Endothelial cell of umbilical vein (primary cell): ENCODE measurements around the gene AFG3L2. TPM values are rescaled to one million over a fixed set of nuclear protein-coding genes. Genes with fewer than 3 reads are reported as not detected.

Source experiments
- BruUV-seq: library from RNA; stranded (reverse); fragments of 400-500 nt; replicated peaks from 2 replicates; lab custom pipeline; 2021; lab: Mats Ljungman, UMichigan
- CTCF ChIA-PET: fragments of 300-600, 350-600 bp; sonication (Branson Sonifier 250); formaldehyde crosslinking; loops from one replicate; lab custom pipeline; 2021; ENCODE audit warnings: antibody characterized with exemption, inconsistent platforms; lab: Charles Lee
- POLR2A ChIA-PET: fragments of 300-600, 350-600 bp; sonication (Branson Sonifier 250); formaldehyde crosslinking; loops from one replicate; lab custom pipeline; 2021; ENCODE audit warnings: antibody characterized with exemption, inconsistent platforms; lab: Charles Lee
- DNase-seq: peaks from one replicate; pipeline ENCODE4 v3.0.0-alpha.2; 2011; ENCODE audit warnings: low read depth, low spot score
- FAIRE-seq: peaks from 2 replicates; lab custom pipeline; 2011; peaks lifted over from hg19 to GRCh38; lab: Jason Lieb, UNC
- H2AFZ ChIP-seq: 2 replicates; pipeline ENCODE4 v1.6.0; 2012; ENCODE audit warnings: low read depth, low read length, control low read depth, inconsistent platforms
- H3K27ac ChIP-seq: 2 replicates; pipeline ENCODE4 v1.5.1; 2011; ENCODE audit warnings: low read depth, mild to moderate bottlenecking, control low read depth, low read length, moderate library complexity; ENCODE audit not compliant: insufficient read depth
- H3K27me3 ChIP-seq, 2 experiments: 2 replicates each; pipeline versions ENCODE4 v1.6.0 to v1.6.1; 2011; ENCODE audit warnings: low read length in 2 of 2, mixed read lengths in 1 of 2; ENCODE audit not compliant: control insufficient read depth in 2 of 2, insufficient read depth in 2 of 2
- H3K36me3 ChIP-seq, 2 experiments: 2 replicates in 1 of 2; 3 replicates in 1 of 2; pipeline ENCODE4 v1.5.1; 2011; ENCODE audit warnings: low read length in 2 of 2, mild to moderate bottlenecking in 1 of 2, moderate library complexity in 1 of 2; ENCODE audit not compliant: control insufficient read depth in 2 of 2, insufficient read depth in 2 of 2; ENCODE audit errors: extremely low read depth in 1 of 2
- H3K4me1 ChIP-seq: 3 replicates; pipeline ENCODE4 v1.5.1; 2011; ENCODE audit warnings: mild to moderate bottlenecking, low read length; ENCODE audit not compliant: control insufficient read depth, insufficient read depth; ENCODE audit errors: extremely low read depth
- H3K4me2 ChIP-seq: 2 replicates; pipeline ENCODE4 v1.6.1; 2011; ENCODE audit warnings: low read length, control low read depth, mixed read lengths; ENCODE audit not compliant: insufficient read depth
- H3K4me3 ChIP-seq, 3 experiments: fragments of 200-600 bp in 1 of 3; sonication (generic), shearing (Covaris generic) in 1 of 3; replicated peaks in 1 of 3; 2 replicates each; pipeline ENCODE4 v1.5.1; 2011 to 2016; ENCODE audit warnings: control low read depth in 3 of 3, low read length in 3 of 3, mild to moderate bottlenecking in 2 of 3, inconsistent platforms in 1 of 3, low read depth in 1 of 3, moderate library complexity in 1 of 3; ENCODE audit not compliant: insufficient read depth in 1 of 3
- H3K79me2 ChIP-seq: 2 replicates; pipeline ENCODE4 v1.6.0; 2012; ENCODE audit warnings: low read length, inconsistent platforms; ENCODE audit not compliant: control insufficient read depth, insufficient read depth
- H3K9ac ChIP-seq: replicated peaks from 2 replicates; pipeline ENCODE3; 2011; ENCODE audit warnings: low read length, control low read depth; ENCODE audit not compliant: insufficient read depth; ENCODE audit errors: extremely low read depth
- H3K9me1 ChIP-seq: replicated peaks from 3 replicates; pipeline ENCODE4 v1.6.0; 2011; ENCODE audit warnings: mild to moderate bottlenecking, low read length; ENCODE audit not compliant: control insufficient read depth, insufficient read depth; ENCODE audit errors: extremely low read depth
- H3K9me3 ChIP-seq: replicated peaks from 2 replicates; pipeline ENCODE4 v1.5.1; 2012; ENCODE audit warnings: low read length, inconsistent platforms; ENCODE audit not compliant: control insufficient read depth, insufficient read depth
- H4K20me1 ChIP-seq: replicated peaks from 2 replicates; pipeline ENCODE3; 2011; ENCODE audit warnings: mild to moderate bottlenecking, low read length; ENCODE audit not compliant: control insufficient read depth, insufficient read depth; ENCODE audit errors: extremely low read depth
- CTCF ChIP-seq, 2 donors: IDR thresholded peaks; 1 replicate in 1 of 2; 2 replicates in 1 of 2; pipeline ENCODE4 v1.5.1; 2011; ENCODE audit warnings: low read length in 2 of 2, mild to moderate bottlenecking in 2 of 2, moderate library complexity in 2 of 2, control low read depth in 1 of 2, inconsistent platforms in 1 of 2, low read depth in 1 of 2; ENCODE audit not compliant: insufficient read depth in 1 of 2; ENCODE audit errors: extremely low read depth in 1 of 2
- EZH2 ChIP-seq: IDR thresholded peaks from 2 replicates; pipeline ENCODE4 v1.6.1; 2012; ENCODE audit warnings: borderline replicate concordance, low read depth, mild to moderate bottlenecking, moderate library complexity, low read length, inconsistent platforms; ENCODE audit not compliant: severe bottlenecking
- FOS ChIP-seq: IDR thresholded peaks from 2 replicates; pipeline ENCODE4 v1.6.1; 2011; ENCODE audit warnings: mild to moderate bottlenecking, low read length, moderate library complexity, borderline replicate concordance; ENCODE audit not compliant: insufficient read depth
- GATA2 ChIP-seq: IDR thresholded peaks from 2 replicates; pipeline ENCODE4 v1.7.0; 2011; ENCODE audit warnings: low read depth, mild to moderate bottlenecking, moderate library complexity, mixed read lengths, low read length; ENCODE audit not compliant: insufficient read length, insufficient read depth
- JUN ChIP-seq: IDR thresholded peaks from 2 replicates; pipeline ENCODE4 v1.6.1; 2011; ENCODE audit warnings: borderline replicate concordance, low read depth; ENCODE audit not compliant: insufficient read length, insufficient read depth
- MAX ChIP-seq: IDR thresholded peaks from 2 replicates; pipeline ENCODE4 v1.6.1; 2011; ENCODE audit not compliant: insufficient read depth, insufficient read length
- MYC ChIP-seq: IDR thresholded peaks from one replicate; pipeline ENCODE4 v1.6.1; 2011; ENCODE audit warnings: mild to moderate bottlenecking, low read depth, low read length
- POLR2A ChIP-seq: IDR thresholded peaks from 2 replicates; pipeline ENCODE4 v1.6.1; 2012; ENCODE audit warnings: low read depth, mild to moderate bottlenecking, control low read depth, low read length
- POLR2AphosphoS5 ChIP-seq: IDR thresholded peaks from 2 replicates; pipeline ENCODE4 v1.6.1; 2012; ENCODE audit warnings: low read depth, mild to moderate bottlenecking, control low read depth, low read length, moderate library complexity; ENCODE audit not compliant: insufficient read depth
- dilution Hi-C: fragments of 300-500 bp; cut with MboI; formaldehyde crosslinking; loops from one replicate; pipeline ENCODE4 v1.15.0; 2019; ENCODE audit warnings: low sequenced_read_pairs; ENCODE audit not compliant: extremely low pct_ligation_motif_present
- intact Hi-C: fragments of 100-400 bp; cut with micrococcal nuclease; formaldehyde crosslinking; loops from one replicate; pipeline ENCODE4 v1.10.0; 2022
- polyA plus RNA-seq, 4 experiments: library from polyadenylated mRNA; depleted of rRNA in 3 of 4; stranded (reverse) in 3 of 4; unstranded in 1 of 4; fragments of >200 nt; gene quantifications; 2 replicates each; pipeline versions ENCODE4 v1.2.1 to v1.2.3, GENCODE V29; 2011 to 2012; ENCODE audit warnings: missing spikeins in 1 of 4
- total RNA-seq: library from RNA; stranded (reverse); gene quantifications from 2 replicates; pipeline ENCODE4 v1.2.3, GENCODE V29; 2021

Gene AFG3L2
- total and polyA plus RNA-seq, 2 donors (not counting 3 experiments of a cell fraction or from before 2014, with no cell fraction given), result 19.3 to 42.4 TPM

- FAIRE-seq (peak; percentile 81), DNase-seq (peak; percentile 65)
- Histone ChIP-seq H3K9ac (peak overlapping the region; percentile 4), H3K4me3 (no peak overlapping the region), H3K79me2 (no peaks in the 10 kb centered on the region), H3K4me1 (peaks cover 14% of the 10 kb centered on the region), H3K27ac (peak overlapping the region; percentile 85), H3K4me2 (peak overlapping the region; percentile 7), H3K9me1 (no peaks in the 10 kb centered on the region), H3K9me3 (no peaks in the 10 kb centered on the region), H3K27me3 (no peaks in the 10 kb centered on the region), H2AFZ (peak overlapping the region; percentile 9), H3K36me3 (no peaks in the 10 kb centered on the region), H4K20me1 (no peaks in the 10 kb centered on the region)
- CTCF ChIA-PET, result interaction anchor here (0.9 to 3.9 kb wide), 9 partner anchors 8 to 33 kb away, joined by 4 to 36 read pairs (median 13); partner anchors contain the start of gene TUBB6
- intact Hi-C loops, result loop anchor here (1.0 kb wide), 3 partner anchors 12 to 24 kb away; no protein-coding TSS in a partner anchor
- POLR2A ChIA-PET, result interaction anchor here (0.9 to 2.4 kb wide), 6 partner anchors 9 to 17 kb away, joined by 3 to 17 read pairs (median 6); partner anchors contain the start of gene TUBB6
- dilution Hi-C loops, result no loop called here
- TSS peak; percentile 83 for BruUV-seq
- TF ChIP-seq JUN (peak; percentile 70), GATA2 (peak; percentile 9), MAX (no peak), FOS (peak; percentile 62), POLR2AphosphoS5 (no peak)
Measured at GRCh38 chr18:12295389-12296086, 81.5 kb downstream of the AFG3L2 start.

- H2AFZ ChIP-seq, result no peak overlapping the region
- CTCF ChIA-PET, result interaction anchor here (0.8 to 3.8 kb wide), 2 partner anchors 11 to 34 kb away, joined by 3 to 33 read pairs; no protein-coding TSS in a partner anchor
- no peaks in the 10 kb centered on the region for H3K79me2 ChIP-seq
- no TSS peak for BruUV-seq
- no peak for TF ChIP-seq POLR2AphosphoS5
- TF ChIP-seq MYC, result no peak
- TF ChIP-seq POLR2A, result no peak
- TF ChIP-seq CTCF (IDR thresholded peaks at IDR 0.05; ENCODE audit: extremely low read depth in 1 of 2, insufficient read depth in 1 of 2, low read depth in 1 of 2, low read length in 2 of 2), result no peak
- no peak for TF ChIP-seq MAX
- no peak for TF ChIP-seq EZH2
- TF ChIP-seq JUN, result no peak
- TF ChIP-seq GATA2, result no peak
- TF ChIP-seq FOS, result no peak
- H3K4me1 ChIP-seq, result peaks cover 14% of the 10 kb centered on the region
- H3K9ac ChIP-seq, result no peak overlapping the region
- H3K9me3 ChIP-seq, result no peaks in the 10 kb centered on the region
- no peaks in the 10 kb centered on the region for H3K9me1 ChIP-seq
- intact Hi-C loops, result no loop called here
- H3K27ac ChIP-seq, result no peak overlapping the region
- no peaks in the 10 kb centered on the region for H3K36me3 ChIP-seq
- dilution Hi-C loops, result no loop called here
- POLR2A ChIA-PET, result no interaction called here
- H3K27me3 ChIP-seq, result peaks cover 0 to 2% of the 10 kb centered on the region in 2 experiments
- H4K20me1 ChIP-seq, result no peaks in the 10 kb centered on the region
- no peak overlapping the region for H3K4me2 ChIP-seq
- FAIRE-seq (no peak), DNase-seq (no peak)
- no peak overlapping the region for H3K4me3 ChIP-seq
Measured at GRCh38 chr18:12293831-12294230, 83.2 kb downstream of the AFG3L2 start.
